MM.1S (cell line): ENCODE measurements around the gene LIN7B.
A peak's percentile ranks its signal among the peaks of the same experiment; 100 is the strongest.

Experiments used
- DNase-seq: peaks from one replicate; pipeline ENCODE4 v3.0.0-alpha.2; 2015
- H2AFZ ChIP-seq: fragments of 300-600 bp; sonication (generic); 2 replicates; pipeline ENCODE4 v1.6.0; 2016; ENCODE audit warnings: antibody characterized with exemption, low read length
- H3F3A ChIP-seq: fragments of 300-600 bp; sonication (generic); 2 replicates; pipeline ENCODE4 v1.6.1; 2016; ENCODE audit warnings: mild to moderate bottlenecking, antibody characterized with exemption, low read length, moderate library complexity, mixed read lengths; ENCODE audit not compliant: insufficient read depth
- H3K27ac ChIP-seq: fragments of 300-600 bp; sonication (generic); 2 replicates; pipeline ENCODE4 v1.5.1; 2016; ENCODE audit warnings: mild to moderate bottlenecking, low read length
- H3K27me3 ChIP-seq: fragments of 300-600 bp; sonication (generic); replicated peaks from 2 replicates; pipeline ENCODE4 v1.6.0; 2016; ENCODE audit warnings: low read length; ENCODE audit not compliant: insufficient read depth
- H3K36me3 ChIP-seq: fragments of 300-600 bp; sonication (generic); replicated peaks from 2 replicates; pipeline ENCODE4 v1.6.1; 2016; ENCODE audit warnings: mild to moderate bottlenecking, low read length, mixed read lengths; ENCODE audit not compliant: insufficient read depth
- H3K4me1 ChIP-seq: fragments of 300-600 bp; sonication (generic); 2 replicates; pipeline ENCODE4 v1.6.1; 2016; ENCODE audit warnings: low read length, mixed read lengths
- H3K4me2 ChIP-seq: fragments of 300-600 bp; sonication (generic); 2 replicates; pipeline ENCODE4 v1.6.0; 2016; ENCODE audit warnings: low read depth, low read length
- H3K4me3 ChIP-seq: fragments of 300-600 bp; sonication (generic); 2 replicates; pipeline ENCODE4 v1.5.1; 2016; ENCODE audit warnings: low read length, mixed read lengths
- H3K79me2 ChIP-seq: fragments of 300-600 bp; sonication (generic); 2 replicates; pipeline ENCODE4 v1.6.1; 2016; ENCODE audit warnings: mixed run types, low read length, mixed read lengths
- H3K9ac ChIP-seq: fragments of 300-600 bp; sonication (generic); 2 replicates; pipeline ENCODE4 v1.6.1; 2016; ENCODE audit warnings: low read length, mixed read lengths
- H3K9me2 ChIP-seq: fragments of 300-600 bp; sonication (generic); replicated peaks from 2 replicates; pipeline ENCODE4 v1.6.1; 2016; ENCODE audit warnings: mild to moderate bottlenecking, low read length, mixed read lengths; ENCODE audit not compliant: insufficient read depth
- H3K9me3 ChIP-seq: fragments of 300-600 bp; sonication (generic); replicated peaks from 2 replicates; pipeline ENCODE4 v1.6.1; 2016; ENCODE audit warnings: mild to moderate bottlenecking, low read length, mixed read lengths; ENCODE audit not compliant: insufficient read depth
- H4K20me1 ChIP-seq: fragments of 300-600 bp; sonication (generic); 2 replicates; pipeline ENCODE4 v1.6.1; 2016; ENCODE audit warnings: mild to moderate bottlenecking, low read length, moderate library complexity, mixed read lengths; ENCODE audit not compliant: insufficient read depth
- EZH2 ChIP-seq: fragments of 300-600 bp; sonication (generic); optimal IDR thresholded peaks from 2 replicates; pipeline ENCODE3; 2017; ENCODE audit warnings: low read depth, mild to moderate bottlenecking, antibody characterized with exemption, low read length, mixed read lengths
- EZH2phosphoT487 ChIP-seq: fragments of 300-600 bp; sonication (generic); IDR thresholded peaks from 2 replicates; pipeline ENCODE4 v1.6.1; 2018; ENCODE audit warnings: antibody characterized with exemption, low read length
- TF ChIP-seq, protein P1 (sequence below): fragments of 300-600 bp; sonication (generic); IDR thresholded peaks from 2 replicates; pipeline ENCODE4 v1.5.1; 2016; ENCODE audit warnings: antibody characterized with exemption, low read length, mixed read lengths

LIN7B gene

DNA sequence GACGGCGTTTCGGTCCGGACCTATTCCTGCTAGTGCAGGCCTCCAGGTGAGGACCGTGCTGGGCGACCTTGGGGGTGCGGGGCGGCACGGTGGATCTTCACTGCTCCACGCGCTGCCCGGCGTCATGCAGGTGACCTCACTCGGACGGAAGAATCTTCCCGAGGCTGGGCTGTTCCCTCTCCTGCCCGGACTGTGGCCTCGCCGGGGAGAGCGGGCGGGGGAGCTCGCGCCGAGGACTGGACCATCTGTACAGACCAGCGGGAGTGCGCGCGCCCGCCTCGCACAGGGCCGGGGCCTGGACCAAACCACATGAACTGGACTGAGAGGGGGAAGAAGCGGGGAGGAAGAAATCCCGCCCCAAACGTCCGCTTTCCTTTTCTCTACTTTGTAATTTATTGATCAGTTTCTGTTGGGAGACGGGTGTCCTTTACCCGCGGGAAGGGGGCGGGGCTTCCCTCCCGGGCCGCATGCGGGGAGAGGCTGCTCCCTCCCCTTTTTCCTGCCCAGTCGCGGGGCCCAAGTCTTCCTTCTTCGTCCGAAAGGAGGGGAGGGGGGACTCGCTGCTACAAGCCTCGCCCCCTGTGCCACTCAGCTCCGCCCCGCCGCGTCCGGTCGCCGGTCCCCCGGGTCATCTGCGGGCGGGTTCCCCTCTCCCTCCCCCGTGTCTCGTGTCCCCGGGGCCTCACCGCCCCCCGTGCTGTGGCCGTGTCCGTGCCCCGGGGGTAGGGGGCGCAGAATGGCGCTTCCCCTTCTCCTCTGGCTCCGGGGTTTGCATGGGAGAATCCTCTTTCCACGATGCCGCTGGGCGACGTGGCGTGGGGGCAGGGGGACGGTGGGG lies 36.2 kb downstream of the LIN7B start:
- Histone ChIP-seq H3K79me2 (no peaks in the 10 kb centered on the region), H3K9ac (peak overlapping the region; percentile 46; the same call in 1 of the 2 replicates), H3K9me2 (no peaks in the 10 kb centered on the region), H3F3A (no peaks in the 10 kb centered on the region), H3K4me2 (peak overlapping the region; percentile 99), H4K20me1 (no peaks in the 10 kb centered on the region), H3K36me3 (no peaks in the 10 kb centered on the region), H3K27me3 (peaks cover 67% of the 10 kb centered on the region), H3K27ac (no peak overlapping the region), H3K9me3 (no peaks in the 10 kb centered on the region), H3K4me3 (peak overlapping the region; percentile 69), H3K4me1 (peaks cover 10% of the 10 kb centered on the region; the same call in 1 of the 2 replicates), H2AFZ (peak overlapping the region; percentile 81)
- TF ChIP-seq EZH2 (no peak), EZH2phosphoT487 (no peak)
- TF ChIP-seq, protein P1, sequence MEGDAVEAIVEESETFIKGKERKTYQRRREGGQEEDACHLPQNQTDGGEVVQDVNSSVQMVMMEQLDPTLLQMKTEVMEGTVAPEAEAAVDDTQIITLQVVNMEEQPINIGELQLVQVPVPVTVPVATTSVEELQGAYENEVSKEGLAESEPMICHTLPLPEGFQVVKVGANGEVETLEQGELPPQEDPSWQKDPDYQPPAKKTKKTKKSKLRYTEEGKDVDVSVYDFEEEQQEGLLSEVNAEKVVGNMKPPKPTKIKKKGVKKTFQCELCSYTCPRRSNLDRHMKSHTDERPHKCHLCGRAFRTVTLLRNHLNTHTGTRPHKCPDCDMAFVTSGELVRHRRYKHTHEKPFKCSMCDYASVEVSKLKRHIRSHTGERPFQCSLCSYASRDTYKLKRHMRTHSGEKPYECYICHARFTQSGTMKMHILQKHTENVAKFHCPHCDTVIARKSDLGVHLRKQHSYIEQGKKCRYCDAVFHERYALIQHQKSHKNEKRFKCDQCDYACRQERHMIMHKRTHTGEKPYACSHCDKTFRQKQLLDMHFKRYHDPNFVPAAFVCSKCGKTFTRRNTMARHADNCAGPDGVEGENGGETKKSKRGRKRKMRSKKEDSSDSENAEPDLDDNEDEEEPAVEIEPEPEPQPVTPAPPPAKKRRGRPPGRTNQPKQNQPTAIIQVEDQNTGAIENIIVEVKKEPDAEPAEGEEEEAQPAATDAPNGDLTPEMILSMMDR = no peak
- peak; percentile 69 for DNase-seq

DNA sequence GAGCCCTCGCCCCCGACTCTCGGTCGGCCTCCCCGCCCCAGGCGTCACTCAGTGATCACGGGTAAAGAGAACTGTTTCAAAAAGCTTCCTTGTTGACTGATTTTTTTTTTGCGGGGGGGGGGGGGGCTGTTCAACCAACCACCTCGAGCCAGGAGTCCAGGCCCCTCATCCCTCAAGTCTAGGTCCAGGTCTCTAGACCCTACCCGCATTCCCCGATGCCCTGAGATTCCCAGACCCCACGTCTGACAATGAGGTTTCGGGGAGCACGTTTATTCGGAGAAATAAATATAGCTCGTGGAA lies 36.7 kb downstream of the LIN7B start:
- no peak overlapping the region for H3K9ac ChIP-seq
- peaks cover 5% of the 10 kb centered on the region; the same call in 1 of the 2 replicates for H3K4me1 ChIP-seq
- peak overlapping the region; percentile 69 for H3K4me3 ChIP-seq
- H3K9me3 ChIP-seq = no peaks in the 10 kb centered on the region
- no peak overlapping the region for H3K27ac ChIP-seq
- no peak for DNase-seq
- H3K36me3 ChIP-seq = no peaks in the 10 kb centered on the region
- no peaks in the 10 kb centered on the region for H3F3A ChIP-seq
- H3K79me2 ChIP-seq = no peaks in the 10 kb centered on the region
- peak overlapping the region; percentile 99 for H3K4me2 ChIP-seq
- no peaks in the 10 kb centered on the region for H4K20me1 ChIP-seq
- TF ChIP-seq, protein P1 = no peak
- no peak for TF ChIP-seq EZH2phosphoT487
- no peak for TF ChIP-seq EZH2
- H2AFZ ChIP-seq = peak overlapping the region; percentile 81
- H3K27me3 ChIP-seq = peaks cover 70% of the 10 kb centered on the region
- H3K9me2 ChIP-seq = no peaks in the 10 kb centered on the region

DNA sequence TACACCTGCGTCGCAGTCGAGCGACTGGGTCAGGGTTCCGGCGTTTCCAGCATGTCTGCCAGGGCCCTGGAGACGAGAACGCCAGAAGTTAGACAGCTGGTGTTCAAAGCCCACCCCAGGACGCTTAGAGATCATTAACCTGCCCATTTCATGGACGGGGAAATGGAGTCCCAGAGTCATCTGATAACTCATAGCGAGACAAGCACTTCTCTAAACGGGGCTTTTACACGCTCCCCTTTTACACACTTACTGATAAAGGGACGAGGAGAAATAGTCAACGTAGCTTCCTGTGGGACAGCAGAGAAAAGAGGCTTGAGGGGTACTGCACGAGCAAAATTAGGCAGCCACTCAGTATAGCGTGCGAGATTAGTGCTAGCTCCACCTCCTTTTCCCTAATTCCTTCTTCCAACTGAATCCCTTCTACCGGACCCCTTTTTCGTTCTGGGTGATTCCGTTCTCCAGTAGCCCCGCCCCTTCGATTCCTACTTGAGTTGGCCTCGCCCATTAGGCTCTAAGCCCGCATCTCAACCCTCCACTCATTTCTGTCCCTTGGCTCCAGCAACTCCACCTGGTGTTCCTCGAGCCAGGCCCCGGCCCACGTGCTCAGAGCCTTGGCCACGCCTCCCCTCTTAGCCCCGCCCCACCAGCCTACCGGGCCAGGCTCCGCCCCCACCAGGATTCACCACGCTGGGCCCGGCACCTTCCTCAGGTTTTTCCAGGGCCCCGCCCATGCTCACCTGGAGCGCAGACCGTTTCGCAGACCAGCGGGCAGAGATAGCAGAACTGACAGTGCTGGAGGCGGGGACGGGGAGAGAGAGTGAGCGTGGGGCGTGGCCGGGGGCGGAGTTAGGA lies 37.3 kb downstream of the LIN7B start:
- no peaks in the 10 kb centered on the region for H3K9me3 ChIP-seq
- H3K4me1 ChIP-seq = peaks cover 5% of the 10 kb centered on the region; the same call in 1 of the 2 replicates
- H3K27ac ChIP-seq = no peak overlapping the region
- H3K9me2 ChIP-seq = no peaks in the 10 kb centered on the region
- no peak overlapping the region for H2AFZ ChIP-seq
- DNase-seq = no peak
- H3K4me2 ChIP-seq = no peak overlapping the region
- H4K20me1 ChIP-seq = no peaks in the 10 kb centered on the region
- no peaks in the 10 kb centered on the region for H3F3A ChIP-seq
- H3K9ac ChIP-seq = no peak overlapping the region
- no peaks in the 10 kb centered on the region for H3K79me2 ChIP-seq
- peaks cover 70% of the 10 kb centered on the region for H3K27me3 ChIP-seq
- H3K36me3 ChIP-seq = no peaks in the 10 kb centered on the region
- TF ChIP-seq, protein P1 = no peak
- no peak for TF ChIP-seq EZH2
- TF ChIP-seq EZH2phosphoT487 = no peak
- no peak overlapping the region for H3K4me3 ChIP-seq
